Endodermal cell (in vitro differentiated cells): ENCODE measurements around the gene PLAGL1. TPM values are rescaled to one million over a fixed set of nuclear protein-coding genes. Genes with fewer than 3 reads are reported as not detected.

ENCODE experiments used
- DNase-seq: peaks from one replicate; pipeline ENCODE4 v3.0.0-alpha.2; 2017
- H3K27ac ChIP-seq: 2 replicates; pipeline ENCODE4 v1.5.1; 2013; ENCODE audit warnings: mild to moderate bottlenecking, low read depth, low read length, moderate library complexity
- H3K27me3 ChIP-seq: 2 replicates; pipeline ENCODE4 v1.6.1; 2013; ENCODE audit warnings: mild to moderate bottlenecking, low read length, moderate library complexity; ENCODE audit not compliant: insufficient read depth, control insufficient read depth, poor library complexity, severe bottlenecking
- H3K36me3 ChIP-seq: 2 replicates; pipeline ENCODE4 v1.7.0; 2013; ENCODE audit warnings: mild to moderate bottlenecking, low read length, moderate library complexity; ENCODE audit not compliant: control insufficient read depth, insufficient read depth
- H3K4me1 ChIP-seq: one replicate; pipeline ENCODE4 v1.7.0; 2013; ENCODE audit warnings: low read length; ENCODE audit not compliant: control insufficient read depth, insufficient read depth
- H3K4me3 ChIP-seq: 2 replicates; pipeline ENCODE4 v1.5.1; 2013; ENCODE audit warnings: mild to moderate bottlenecking, low read length, moderate library complexity
- H3K9ac ChIP-seq: 2 replicates; pipeline ENCODE4 v1.6.1; 2013; ENCODE audit warnings: mild to moderate bottlenecking, low read length, moderate library complexity; ENCODE audit not compliant: poor library complexity, severe bottlenecking; ENCODE audit errors: extremely low read depth
- H3K9me3 ChIP-seq: 2 replicates; pipeline ENCODE4 v1.6.1; 2013; ENCODE audit warnings: mild to moderate bottlenecking, low read length, moderate library complexity; ENCODE audit not compliant: control insufficient read depth
- H3K27ac Mint-ChIP-seq: 2 replicates; pipeline ENCODE4 v1.8.0; 2020; ENCODE audit warnings: mixed read lengths
- H3K27me3 Mint-ChIP-seq: 2 replicates; pipeline ENCODE4 v1.8.0; 2021; ENCODE audit warnings: mild to moderate bottlenecking, mixed read lengths; ENCODE audit not compliant: insufficient read depth
- H3K36me3 Mint-ChIP-seq: 2 replicates; pipeline ENCODE4 v1.8.0; 2020; ENCODE audit warnings: low read depth, mixed read lengths
- H3K4me1 Mint-ChIP-seq: 2 replicates; pipeline ENCODE4 v1.8.0; 2020; ENCODE audit warnings: mixed read lengths
- H3K4me3 Mint-ChIP-seq: 2 replicates; pipeline ENCODE4 v1.8.0; 2020; ENCODE audit warnings: mild to moderate bottlenecking, moderate library complexity, mixed read lengths
- H3K9me3 Mint-ChIP-seq: 2 replicates; pipeline ENCODE4 v1.8.0; 2020; ENCODE audit warnings: mild to moderate bottlenecking, mixed read lengths
- CTCF ChIP-seq: fragments of 200-600 bp; sonication (generic); conservative IDR thresholded peaks from 2 replicates; pipeline ENCODE4 v1.5.0; 2021; ENCODE audit warnings: antibody characterized with exemption, mild to moderate bottlenecking
- WGBS, 2 experiments: methylation state at CpG; one replicate each; pipeline versions ENCODE4 v1.1.5 to v1.1.7; 2013; ENCODE audit warnings: missing lambda C conversion rate in 2 of 2, mixed read lengths in 1 of 2; ENCODE audit not compliant: insufficient coverage in 1 of 2, insufficient read length in 1 of 2; 5-methylcytosine and 5-hydroxymethylcytosine counted together
- total RNA-seq, 2 donors: library from RNA; stranded (reverse); fragmentation: NEBNext Ultra II Directional in 1 of 2; extraction: Animal tissue kit (Norgen Biotek cat#: 25700) in 1 of 2; gene quantifications; 2 replicates in 1 of 2; 3 replicates in 1 of 2; pipeline ENCODE4 v1.2.1, GENCODE V29; 2021

Gene PLAGL1
- total RNA-seq, 2 donors from 2014 or later = 1.4 to 1.6 TPM

- Histone ChIP-seq H3K27ac (no peak overlapping the region), H3K4me1 (peaks cover 31% of the 10 kb centered on the region)
- peaks cover 51% of the 10 kb centered on the region for H3K4me1 Mint-ChIP-seq
Observed at GRCh38 chr6:143969077-143969476, 39.0 kb downstream of the PLAGL1 start.

GRCh38 chr6:143967706-143968376 lies 40.2 kb downstream of the PLAGL1 start:
- Mint-ChIP-seq H3K4me3 (no peak overlapping the region), H3K4me1 (peaks cover 54% of the 10 kb centered on the region), H3K9me3 (no peaks in the 10 kb centered on the region), H3K27ac (no peak overlapping the region), H3K27me3 (peaks cover 94% of the 10 kb centered on the region), H3K36me3 (no peaks in the 10 kb centered on the region)
- peaks cover 35% of the 10 kb centered on the region for H3K4me1 ChIP-seq
- H3K9me3 ChIP-seq = no peaks in the 10 kb centered on the region
- WGBS, 2 experiments = 61% methylated on average over 5 of the region's 5 CpGs; no CpG with 5 or more reads in 1 of the 2 experiments
- no peak for DNase-seq
- H3K4me3 ChIP-seq = no peak overlapping the region
- H3K9ac ChIP-seq = no peak overlapping the region
- H3K27me3 ChIP-seq = peaks cover 72% of the 10 kb centered on the region
- TF ChIP-seq CTCF = no peak
- no peaks in the 10 kb centered on the region for H3K36me3 ChIP-seq
- H3K27ac ChIP-seq = no peak overlapping the region

More at GRCh38 chr6:143969077-143969476, 39.0 kb downstream of the PLAGL1 start:
- H3K27ac Mint-ChIP-seq = no peak overlapping the region
- no peak overlapping the region for H3K4me3 Mint-ChIP-seq
- H3K27me3 ChIP-seq = peaks cover 72% of the 10 kb centered on the region
- no peak overlapping the region for H3K4me3 ChIP-seq
- peaks cover 89% of the 10 kb centered on the region for H3K27me3 Mint-ChIP-seq
- DNase-seq = no peak
- TF ChIP-seq CTCF = no peak
- 4 to 20% methylated on average over 1 of the region's 2 CpGs for WGBS, 2 experiments
- no peaks in the 10 kb centered on the region for H3K36me3 ChIP-seq
- H3K9me3 Mint-ChIP-seq = no peaks in the 10 kb centered on the region
- H3K9ac ChIP-seq = no peak overlapping the region
- H3K9me3 ChIP-seq = no peaks in the 10 kb centered on the region
- H3K36me3 Mint-ChIP-seq = no peaks in the 10 kb centered on the region

GRCh38 chr6:143966312-143966711 lies 41.7 kb downstream of the PLAGL1 start:
- H3K9ac ChIP-seq = no peak overlapping the region
- Mint-ChIP-seq H3K9me3 (no peaks in the 10 kb centered on the region), H3K4me1 (peaks cover 55% of the 10 kb centered on the region), H3K36me3 (no peaks in the 10 kb centered on the region), H3K27ac (no peak overlapping the region), H3K4me3 (no peak overlapping the region), H3K27me3 (peaks cover 100% of the 10 kb centered on the region)
- peaks cover 34% of the 10 kb centered on the region for H3K4me1 ChIP-seq
- H3K4me3 ChIP-seq = no peak overlapping the region
- TF ChIP-seq CTCF = no peak
- no peak for DNase-seq
- H3K36me3 ChIP-seq = no peaks in the 10 kb centered on the region
- no peaks in the 10 kb centered on the region for H3K9me3 ChIP-seq
- 50% methylated on average over 1 of the region's 1 CpG; no CpG with 5 or more reads in 1 of the 2 experiments for WGBS, 2 experiments
- H3K27me3 ChIP-seq = peaks cover 71% of the 10 kb centered on the region
- H3K27ac ChIP-seq = no peak overlapping the region
